Ovary (tissue), 3 donors: ENCODE measurements around the gene CASTOR2.

Experiments
- POLR2A ChIP-seq: fragments of 450-650 bp; IDR thresholded peaks from one replicate; pipeline ENCODE4 v1.6.1; 2017; ENCODE audit warnings: antibody characterized with exemption, mild to moderate bottlenecking, moderate library complexity
- TF ChIP-seq, protein P1 (sequence below), 3 donors: fragments of 450-650 bp in 2 of 3; fragments of 200-600 bp in 1 of 3; IDR thresholded peaks; one replicate each; pipeline versions ENCODE4 v1.5.1 to v1.8.0; 2016 to 2022; ENCODE audit warnings: antibody characterized with exemption in 3 of 3, mild to moderate bottlenecking in 1 of 3
- donor health status: DM: no; HTN: no; CAD: no.

DNA sequence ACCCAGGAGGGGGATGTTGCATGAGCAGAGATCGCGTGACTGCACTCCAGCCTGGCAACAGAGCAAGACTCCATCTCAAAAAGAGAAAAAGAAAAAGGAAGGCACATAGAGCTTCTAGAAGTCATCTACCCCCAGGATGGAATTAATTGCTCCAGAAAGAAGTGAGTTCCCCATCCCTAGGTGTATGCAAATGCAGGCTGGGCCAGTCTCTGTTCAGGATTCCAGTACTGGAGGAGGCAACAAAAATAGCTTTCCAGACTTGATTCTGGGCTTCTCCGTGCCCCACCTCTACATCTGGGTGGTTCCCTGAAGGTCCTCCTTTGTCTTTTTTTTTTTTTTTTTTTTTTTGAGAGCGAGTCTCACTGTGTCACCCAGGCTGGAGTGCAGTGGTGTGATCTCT is 28.6 kb downstream of the CASTOR2 start:
- TF ChIP-seq, protein P1, sequence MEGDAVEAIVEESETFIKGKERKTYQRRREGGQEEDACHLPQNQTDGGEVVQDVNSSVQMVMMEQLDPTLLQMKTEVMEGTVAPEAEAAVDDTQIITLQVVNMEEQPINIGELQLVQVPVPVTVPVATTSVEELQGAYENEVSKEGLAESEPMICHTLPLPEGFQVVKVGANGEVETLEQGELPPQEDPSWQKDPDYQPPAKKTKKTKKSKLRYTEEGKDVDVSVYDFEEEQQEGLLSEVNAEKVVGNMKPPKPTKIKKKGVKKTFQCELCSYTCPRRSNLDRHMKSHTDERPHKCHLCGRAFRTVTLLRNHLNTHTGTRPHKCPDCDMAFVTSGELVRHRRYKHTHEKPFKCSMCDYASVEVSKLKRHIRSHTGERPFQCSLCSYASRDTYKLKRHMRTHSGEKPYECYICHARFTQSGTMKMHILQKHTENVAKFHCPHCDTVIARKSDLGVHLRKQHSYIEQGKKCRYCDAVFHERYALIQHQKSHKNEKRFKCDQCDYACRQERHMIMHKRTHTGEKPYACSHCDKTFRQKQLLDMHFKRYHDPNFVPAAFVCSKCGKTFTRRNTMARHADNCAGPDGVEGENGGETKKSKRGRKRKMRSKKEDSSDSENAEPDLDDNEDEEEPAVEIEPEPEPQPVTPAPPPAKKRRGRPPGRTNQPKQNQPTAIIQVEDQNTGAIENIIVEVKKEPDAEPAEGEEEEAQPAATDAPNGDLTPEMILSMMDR (IDR thresholded peaks at IDR 0.05): no peak
- no peak for TF ChIP-seq POLR2A
